GM12872 (cell line): ENCODE results near the gene C5AR2.

Source experiments
- CTCF ChIP-seq: IDR thresholded peaks from 3 replicates; pipeline ENCODE4 v1.5.1; 2011; ENCODE audit warnings: low read depth, mild to moderate bottlenecking, low read length, moderate library complexity; ENCODE audit not compliant: insufficient read depth

The C5AR2 gene

GRCh38 chr19:47331931-47332547 is at the start of gene C5AR2:
Gene C5AR2 (plus strand): TSS chr19:47332175. CDS start chr19:47340800, 8,625 bp downstream.
- no peak for TF ChIP-seq CTCF

- TF ChIP-seq CTCF = no peak
Measured at GRCh38 chr19:47283405-47284059, 48.4 kb upstream of the C5AR2 start.

- TF ChIP-seq CTCF = peak; percentile 85
Measured at GRCh38 chr19:47284324-47284899, 47.6 kb upstream of the C5AR2 start.

- TF ChIP-seq CTCF = peak; percentile 72
Measured at GRCh38 chr19:47296036-47296435, 35.9 kb upstream of the C5AR2 start.

GRCh38 chr19:47302249-47302648 is 29.7 kb upstream of the C5AR2 start:
- TF ChIP-seq CTCF = no peak

GRCh38 chr19:47303966-47304365 is 28.0 kb upstream of the C5AR2 start:
- TF ChIP-seq CTCF = no peak

GRCh38 chr19:47305309-47305751 is 26.6 kb upstream of the C5AR2 start:
- peak; percentile 99 for TF ChIP-seq CTCF
